ENCODE data around the gene UTP4.
"Not testable (repeated sequence)": the region's sequence is repeated elsewhere in the genome, so short reads cannot be mapped to it uniquely, and the experiment has no call there.

Gene UTP4

GRCh38 chr16:69131167-69131838 is 1.1 kb upstream of the UTP4 start:
- DNase-seq (ENCODE audit: low spot score) = peak; percentile 48

- peak; percentile 56 for DNase-seq (ENCODE audit: low spot score)
These were observed 518 bp upstream of the UTP4 start for GRCh38 chr16:69131839-69132423.

- no peak for DNase-seq (ENCODE audit: low spot score)
These were observed 1.0 kb downstream of the UTP4 start for GRCh38 chr16:69133373-69133954.

- no peak for DNase-seq (ENCODE audit: low spot score)
These were observed 6.2 kb downstream of the UTP4 start for GRCh38 chr16:69138608-69139007.

GRCh38 chr16:69139464-69139863 is 7.0 kb downstream of the UTP4 start:
- DNase-seq (ENCODE audit: low spot score) = not testable (repeated sequence)

GRCh38 chr16:69141014-69141413 is 8.6 kb downstream of the UTP4 start:
- DNase-seq (ENCODE audit: low spot score) = no peak

- DNase-seq (ENCODE audit: low spot score) = no peak
These were observed 9.5 kb downstream of the UTP4 start for GRCh38 chr16:69141936-69142335.

GRCh38 chr16:69143116-69143515 is 10.7 kb downstream of the UTP4 start:
- DNase-seq (ENCODE audit: low spot score) = no peak

GRCh38 chr16:69145658-69146057 is 13.2 kb downstream of the UTP4 start:
- DNase-seq (ENCODE audit: low spot score) = no peak

- not testable (repeated sequence) for DNase-seq (ENCODE audit: low spot score)
These were observed 17.2 kb downstream of the UTP4 start for GRCh38 chr16:69149621-69150020.

- DNase-seq (ENCODE audit: low spot score) = peak; percentile 87
These were observed 17.9 kb downstream of the UTP4 start for GRCh38 chr16:69150146-69150865.

GRCh38 chr16:69157196-69157595 is 24.7 kb downstream of the UTP4 start:
- no peak for DNase-seq (ENCODE audit: low spot score)

- DNase-seq (ENCODE audit: low spot score) = no peak
These were observed 27.7 kb downstream of the UTP4 start for GRCh38 chr16:69160192-69160591.

GRCh38 chr16:69165584-69165983 is 33.1 kb downstream of the UTP4 start:
- DNase-seq (ENCODE audit: low spot score) = no peak

GRCh38 chr16:69166221-69166833 is 33.9 kb downstream of the UTP4 start:
- DNase-seq (ENCODE audit: low spot score) = no peak

- DNase-seq (ENCODE audit: low spot score) = no peak
These were observed 34.8 kb downstream of the UTP4 start for GRCh38 chr16:69166946-69167930.

GRCh38 chr16:69169051-69169450 is 36.6 kb downstream of the UTP4 start:
- no peak for DNase-seq (ENCODE audit: low spot score)

GRCh38 chr16:69169607-69170352 is 37.3 kb downstream of the UTP4 start:
- no peak for DNase-seq (ENCODE audit: low spot score)

- no peak for DNase-seq (ENCODE audit: low spot score)
These were observed 39.1 kb downstream of the UTP4 start for GRCh38 chr16:69171325-69172084.

All from Ammon's horn (tissue), 1 donor.